LoVo (cell line): Measurements from ENCODE around the gene CNPY1.

Experiments
- DNase-seq: peaks from one replicate; pipeline ENCODE4 v3.0.0-alpha.2; 2016; ENCODE audit warnings: low spot score

The CNPY1 gene

DNA sequence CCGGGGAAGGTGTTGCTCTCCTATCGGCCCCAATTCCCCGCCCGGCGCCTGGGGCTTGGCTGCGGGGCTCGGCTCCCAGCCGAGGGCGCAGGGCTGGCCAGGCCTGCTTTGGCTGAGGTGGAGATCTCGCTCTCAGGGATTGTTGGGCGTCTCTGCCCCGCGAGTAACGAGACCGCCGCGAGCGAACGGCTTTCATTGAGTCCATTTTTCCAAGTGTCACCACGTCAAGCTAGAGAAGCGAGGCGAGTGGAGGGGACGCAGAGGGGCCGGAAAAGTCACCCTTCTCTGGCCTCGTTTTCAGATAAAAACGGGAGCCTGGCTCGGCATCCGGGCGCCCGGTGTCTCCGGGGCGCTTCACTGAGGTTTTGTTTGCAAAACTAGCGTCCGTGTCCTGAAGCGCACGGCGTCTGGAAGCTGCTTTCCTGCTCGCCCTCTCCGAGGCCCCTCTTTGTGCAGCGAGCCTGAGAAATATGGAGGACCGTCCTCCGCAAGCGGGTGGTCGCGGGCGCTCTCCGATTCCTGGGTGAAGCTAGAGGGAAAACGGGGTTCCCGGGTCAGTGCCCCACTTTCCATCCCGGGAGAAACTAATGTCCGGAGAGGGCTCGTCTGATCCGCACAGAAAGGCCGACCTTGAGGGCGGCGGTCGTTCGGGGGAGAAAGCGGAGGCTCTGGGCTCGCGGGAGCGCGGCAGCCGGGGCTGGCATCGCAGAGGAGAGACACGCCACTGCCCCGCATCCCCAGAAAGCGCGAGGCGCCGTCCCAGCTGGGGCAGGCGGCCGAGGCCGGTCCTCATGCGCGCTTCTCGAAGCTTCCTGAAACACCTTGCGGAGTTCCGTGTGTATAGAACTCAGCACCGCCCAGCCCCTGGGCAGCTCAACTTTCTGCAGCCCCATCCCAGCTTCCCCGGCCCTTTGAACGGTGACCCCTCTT lies 91.9 kb downstream of the CNPY1 start:
- DNase-seq: no peak

DNA sequence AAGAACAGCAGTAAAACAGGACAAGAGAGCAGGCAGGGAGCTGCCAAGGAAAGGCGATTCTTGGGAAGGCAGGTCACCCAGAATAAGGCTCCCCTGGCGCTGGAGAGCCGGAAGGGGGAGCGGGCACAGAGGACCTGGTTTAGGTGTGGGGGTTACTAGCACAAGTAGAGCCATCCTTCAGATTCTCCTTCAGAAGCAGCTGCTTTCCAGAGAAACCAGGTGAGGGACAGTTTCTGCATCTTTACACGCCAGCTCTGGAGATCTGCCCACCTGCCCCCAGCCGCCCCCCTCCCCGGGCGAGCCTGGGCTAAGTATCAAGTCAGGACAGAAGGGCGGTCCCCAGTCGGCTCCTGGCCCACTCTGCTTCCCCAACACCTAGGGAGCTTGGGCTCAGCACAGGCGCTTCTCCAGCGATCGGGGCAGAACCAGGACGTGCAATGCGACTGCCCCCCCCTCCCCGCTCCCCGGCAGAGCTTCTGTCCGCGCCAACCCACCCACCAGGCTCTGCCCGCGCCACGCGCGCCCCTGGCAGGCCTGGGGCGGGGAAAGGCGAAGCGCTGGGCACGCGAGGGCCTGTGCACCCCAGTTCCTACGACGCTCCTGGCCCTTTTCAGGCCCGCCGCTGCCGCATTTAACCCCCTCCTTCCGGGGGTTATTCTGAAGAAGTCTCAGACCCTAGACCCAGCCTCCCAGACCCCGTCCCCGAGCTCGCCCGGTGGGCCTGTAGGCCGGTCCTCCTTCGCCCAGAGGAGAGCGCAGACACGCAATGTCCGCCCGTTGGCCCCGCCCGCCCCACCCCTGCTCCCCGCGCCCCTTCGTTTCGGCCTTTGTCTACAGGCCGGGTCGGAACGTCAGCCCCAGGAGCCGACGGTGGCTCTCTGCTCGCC lies 92.8 kb downstream of the CNPY1 start:
- DNase-seq: no peak

DNA sequence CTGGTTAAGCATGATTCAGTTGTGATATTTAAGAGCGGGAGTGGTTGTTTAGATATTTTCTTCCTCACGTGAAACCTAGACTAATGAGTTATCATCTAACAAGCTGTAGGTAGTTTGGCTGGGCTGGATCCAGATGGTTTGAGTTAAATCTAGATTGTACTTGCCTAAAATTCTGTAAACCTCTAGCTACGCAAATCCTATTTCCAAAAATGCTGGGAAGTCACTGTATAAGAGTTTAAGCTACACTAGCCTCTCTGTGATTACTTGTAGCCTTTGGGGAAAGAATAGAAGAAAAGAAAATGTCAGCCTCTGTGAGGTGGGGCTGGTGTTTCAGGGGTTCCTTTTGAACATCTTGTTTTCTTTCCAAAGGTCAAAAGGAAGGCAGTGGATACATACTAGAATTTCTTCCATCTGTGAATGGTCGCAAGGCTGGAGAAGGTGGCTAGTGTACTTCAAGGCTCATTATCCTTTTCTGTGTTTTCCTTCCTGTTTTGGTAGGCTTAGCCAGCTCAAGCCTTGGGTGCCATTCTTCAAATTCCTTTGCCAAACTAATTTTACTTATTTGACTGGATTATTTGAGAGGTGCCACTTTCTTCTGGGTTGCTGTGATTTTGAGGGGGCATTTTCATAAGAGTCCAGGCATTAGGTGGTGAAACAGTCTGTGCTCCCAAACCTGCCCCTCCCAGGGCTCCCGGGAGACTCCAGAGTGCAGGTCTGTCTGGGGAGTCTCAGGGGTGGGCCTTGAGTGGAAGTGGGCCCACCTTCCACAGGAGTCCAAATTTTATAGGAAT lies 93.7 kb downstream of the CNPY1 start:
- no peak for DNase-seq

DNA sequence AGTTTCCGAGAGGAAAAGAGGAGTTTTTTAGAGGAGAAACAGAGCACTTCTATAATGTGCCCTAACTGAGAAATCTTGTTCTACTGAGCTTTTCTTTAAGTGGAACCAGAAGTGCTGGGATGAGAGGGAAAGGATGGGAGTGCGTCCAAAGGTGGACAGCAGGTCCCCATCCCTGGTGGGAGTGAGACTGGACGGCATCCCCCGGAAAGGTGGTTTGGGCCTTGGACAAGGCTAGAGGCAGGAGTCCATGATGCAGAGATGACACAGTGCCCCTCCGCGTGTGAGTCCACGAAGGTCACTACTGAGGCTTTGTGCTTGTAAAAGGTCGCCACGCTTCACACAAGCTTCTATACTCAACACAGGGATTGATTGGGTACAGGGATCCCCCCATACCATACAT lies 94.5 kb downstream of the CNPY1 start:
- DNase-seq: no peak
